Endothelial cell of umbilical vein (primary cell): Measurements from ENCODE around the gene GALNT11. TPM values are rescaled to one million over a fixed set of nuclear protein-coding genes. Genes with fewer than 3 reads are reported as not detected.
"Not testable (repeated sequence)": the region's sequence is repeated elsewhere in the genome, so short reads cannot be mapped to it uniquely, and the experiment has no call there.

ENCODE experiments used
- BruUV-seq: library from RNA; stranded (reverse); fragments of 400-500 nt; replicated peaks from 2 replicates; lab custom pipeline; 2021; lab: Mats Ljungman, UMichigan
- CTCF ChIA-PET: fragments of 300-600, 350-600 bp; sonication (Branson Sonifier 250); formaldehyde crosslinking; loops from one replicate; lab custom pipeline; 2021; ENCODE audit warnings: antibody characterized with exemption, inconsistent platforms; lab: Charles Lee
- POLR2A ChIA-PET: fragments of 300-600, 350-600 bp; sonication (Branson Sonifier 250); formaldehyde crosslinking; loops from one replicate; lab custom pipeline; 2021; ENCODE audit warnings: antibody characterized with exemption, inconsistent platforms; lab: Charles Lee
- DNase-seq: peaks from one replicate; pipeline ENCODE4 v3.0.0-alpha.2; 2011; ENCODE audit warnings: low read depth, low spot score
- FAIRE-seq: peaks from 2 replicates; lab custom pipeline; 2011; peaks lifted over from hg19 to GRCh38; lab: Jason Lieb, UNC
- H2AFZ ChIP-seq: 2 replicates; pipeline ENCODE4 v1.6.0; 2012; ENCODE audit warnings: low read depth, low read length, control low read depth, inconsistent platforms
- H3K27ac ChIP-seq: 2 replicates; pipeline ENCODE4 v1.5.1; 2011; ENCODE audit warnings: low read depth, mild to moderate bottlenecking, control low read depth, low read length, moderate library complexity; ENCODE audit not compliant: insufficient read depth
- H3K27me3 ChIP-seq, 2 experiments: 2 replicates each; pipeline versions ENCODE4 v1.6.0 to v1.6.1; 2011; ENCODE audit warnings: low read length in 2 of 2, mixed read lengths in 1 of 2; ENCODE audit not compliant: control insufficient read depth in 2 of 2, insufficient read depth in 2 of 2
- H3K36me3 ChIP-seq, 2 experiments: 2 replicates in 1 of 2; 3 replicates in 1 of 2; pipeline ENCODE4 v1.5.1; 2011; ENCODE audit warnings: low read length in 2 of 2, mild to moderate bottlenecking in 1 of 2, moderate library complexity in 1 of 2; ENCODE audit not compliant: control insufficient read depth in 2 of 2, insufficient read depth in 2 of 2; ENCODE audit errors: extremely low read depth in 1 of 2
- H3K4me1 ChIP-seq: 3 replicates; pipeline ENCODE4 v1.5.1; 2011; ENCODE audit warnings: mild to moderate bottlenecking, low read length; ENCODE audit not compliant: control insufficient read depth, insufficient read depth; ENCODE audit errors: extremely low read depth
- H3K4me2 ChIP-seq: 2 replicates; pipeline ENCODE4 v1.6.1; 2011; ENCODE audit warnings: low read length, control low read depth, mixed read lengths; ENCODE audit not compliant: insufficient read depth
- H3K4me3 ChIP-seq, 3 experiments: fragments of 200-600 bp in 1 of 3; sonication (generic), shearing (Covaris generic) in 1 of 3; replicated peaks in 1 of 3; 2 replicates each; pipeline ENCODE4 v1.5.1; 2011 to 2016; ENCODE audit warnings: control low read depth in 3 of 3, low read length in 3 of 3, mild to moderate bottlenecking in 2 of 3, inconsistent platforms in 1 of 3, low read depth in 1 of 3, moderate library complexity in 1 of 3; ENCODE audit not compliant: insufficient read depth in 1 of 3
- H3K79me2 ChIP-seq: 2 replicates; pipeline ENCODE4 v1.6.0; 2012; ENCODE audit warnings: low read length, inconsistent platforms; ENCODE audit not compliant: control insufficient read depth, insufficient read depth
- H3K9ac ChIP-seq: replicated peaks from 2 replicates; pipeline ENCODE3; 2011; ENCODE audit warnings: low read length, control low read depth; ENCODE audit not compliant: insufficient read depth; ENCODE audit errors: extremely low read depth
- H3K9me1 ChIP-seq: replicated peaks from 3 replicates; pipeline ENCODE4 v1.6.0; 2011; ENCODE audit warnings: mild to moderate bottlenecking, low read length; ENCODE audit not compliant: control insufficient read depth, insufficient read depth; ENCODE audit errors: extremely low read depth
- H3K9me3 ChIP-seq: replicated peaks from 2 replicates; pipeline ENCODE4 v1.5.1; 2012; ENCODE audit warnings: low read length, inconsistent platforms; ENCODE audit not compliant: control insufficient read depth, insufficient read depth
- H4K20me1 ChIP-seq: replicated peaks from 2 replicates; pipeline ENCODE3; 2011; ENCODE audit warnings: mild to moderate bottlenecking, low read length; ENCODE audit not compliant: control insufficient read depth, insufficient read depth; ENCODE audit errors: extremely low read depth
- EZH2 ChIP-seq: IDR thresholded peaks from 2 replicates; pipeline ENCODE4 v1.6.1; 2012; ENCODE audit warnings: borderline replicate concordance, low read depth, mild to moderate bottlenecking, moderate library complexity, low read length, inconsistent platforms; ENCODE audit not compliant: severe bottlenecking
- FOS ChIP-seq: IDR thresholded peaks from 2 replicates; pipeline ENCODE4 v1.6.1; 2011; ENCODE audit warnings: mild to moderate bottlenecking, low read length, moderate library complexity, borderline replicate concordance; ENCODE audit not compliant: insufficient read depth
- GATA2 ChIP-seq: IDR thresholded peaks from 2 replicates; pipeline ENCODE4 v1.7.0; 2011; ENCODE audit warnings: low read depth, mild to moderate bottlenecking, moderate library complexity, mixed read lengths, low read length; ENCODE audit not compliant: insufficient read length, insufficient read depth
- JUN ChIP-seq: IDR thresholded peaks from 2 replicates; pipeline ENCODE4 v1.6.1; 2011; ENCODE audit warnings: borderline replicate concordance, low read depth; ENCODE audit not compliant: insufficient read length, insufficient read depth
- MYC ChIP-seq: IDR thresholded peaks from one replicate; pipeline ENCODE4 v1.6.1; 2011; ENCODE audit warnings: mild to moderate bottlenecking, low read depth, low read length
- POLR2A ChIP-seq: IDR thresholded peaks from 2 replicates; pipeline ENCODE4 v1.6.1; 2012; ENCODE audit warnings: low read depth, mild to moderate bottlenecking, control low read depth, low read length
- dilution Hi-C: fragments of 300-500 bp; cut with MboI; formaldehyde crosslinking; loops from one replicate; pipeline ENCODE4 v1.15.0; 2019; ENCODE audit warnings: low sequenced_read_pairs; ENCODE audit not compliant: extremely low pct_ligation_motif_present
- intact Hi-C: fragments of 100-400 bp; cut with micrococcal nuclease; formaldehyde crosslinking; loops from one replicate; pipeline ENCODE4 v1.10.0; 2022
- polyA plus RNA-seq, 4 experiments: library from polyadenylated mRNA; depleted of rRNA in 3 of 4; stranded (reverse) in 3 of 4; unstranded in 1 of 4; fragments of >200 nt; gene quantifications; 2 replicates each; pipeline versions ENCODE4 v1.2.1 to v1.2.3, GENCODE V29; 2011 to 2012; ENCODE audit warnings: missing spikeins in 1 of 4
- total RNA-seq: library from RNA; stranded (reverse); gene quantifications from 2 replicates; pipeline ENCODE4 v1.2.3, GENCODE V29; 2021
- TF ChIP-seq, protein P1 (sequence below), 2 donors: IDR thresholded peaks; 1 replicate in 1 of 2; 2 replicates in 1 of 2; pipeline ENCODE4 v1.5.1; 2011; ENCODE audit warnings: low read length in 2 of 2, mild to moderate bottlenecking in 2 of 2, moderate library complexity in 2 of 2, control low read depth in 1 of 2, inconsistent platforms in 1 of 2, low read depth in 1 of 2; ENCODE audit not compliant: insufficient read depth in 1 of 2; ENCODE audit errors: extremely low read depth in 1 of 2

The GALNT11 gene
- total and polyA plus RNA-seq, 2 donors (not counting 3 experiments of a cell fraction or from before 2014, with no cell fraction given): 27.7 to 36.5 TPM

GRCh38 chr7:152059311-152059710, 33.8 kb downstream of the GALNT11 start:
- CTCF ChIA-PET: interaction anchor here (1.5 kb wide), 1 partner anchor 10 kb away, joined by 6 read pairs; no protein-coding TSS in a partner anchor
- POLR2A ChIA-PET: no interaction called here
- Histone ChIP-seq H3K27ac (no peak overlapping the region), H3K36me3 (no peaks in the 10 kb centered on the region), H3K27me3 (no peaks in the 10 kb centered on the region), H3K4me3 (no peak overlapping the region), H2AFZ (no peak overlapping the region), H3K4me2 (no peak overlapping the region), H3K9me1 (no peaks in the 10 kb centered on the region), H3K9me3 (no peaks in the 10 kb centered on the region), H3K79me2 (no peaks in the 10 kb centered on the region), H3K4me1 (no peaks in the 10 kb centered on the region), H4K20me1 (no peaks in the 10 kb centered on the region), H3K9ac (no peak overlapping the region)
- DNase-seq (no peak), FAIRE-seq (no peak)
- intact Hi-C loops: no loop called here
- no peak for TF ChIP-seq POLR2A
- TF ChIP-seq MYC: no peak
- no peak for TF ChIP-seq FOS
- TF ChIP-seq JUN: no peak
- TF ChIP-seq, protein P1, sequence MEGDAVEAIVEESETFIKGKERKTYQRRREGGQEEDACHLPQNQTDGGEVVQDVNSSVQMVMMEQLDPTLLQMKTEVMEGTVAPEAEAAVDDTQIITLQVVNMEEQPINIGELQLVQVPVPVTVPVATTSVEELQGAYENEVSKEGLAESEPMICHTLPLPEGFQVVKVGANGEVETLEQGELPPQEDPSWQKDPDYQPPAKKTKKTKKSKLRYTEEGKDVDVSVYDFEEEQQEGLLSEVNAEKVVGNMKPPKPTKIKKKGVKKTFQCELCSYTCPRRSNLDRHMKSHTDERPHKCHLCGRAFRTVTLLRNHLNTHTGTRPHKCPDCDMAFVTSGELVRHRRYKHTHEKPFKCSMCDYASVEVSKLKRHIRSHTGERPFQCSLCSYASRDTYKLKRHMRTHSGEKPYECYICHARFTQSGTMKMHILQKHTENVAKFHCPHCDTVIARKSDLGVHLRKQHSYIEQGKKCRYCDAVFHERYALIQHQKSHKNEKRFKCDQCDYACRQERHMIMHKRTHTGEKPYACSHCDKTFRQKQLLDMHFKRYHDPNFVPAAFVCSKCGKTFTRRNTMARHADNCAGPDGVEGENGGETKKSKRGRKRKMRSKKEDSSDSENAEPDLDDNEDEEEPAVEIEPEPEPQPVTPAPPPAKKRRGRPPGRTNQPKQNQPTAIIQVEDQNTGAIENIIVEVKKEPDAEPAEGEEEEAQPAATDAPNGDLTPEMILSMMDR (IDR thresholded peaks at IDR 0.05; ENCODE audit: extremely low read depth in 1 of 2, insufficient read depth in 1 of 2, low read depth in 1 of 2, low read length in 2 of 2): no peak
- TF ChIP-seq GATA2: no peak
- TF ChIP-seq EZH2: no peak
- dilution Hi-C loops: no loop called here
- no TSS peak for BruUV-seq

DNA sequence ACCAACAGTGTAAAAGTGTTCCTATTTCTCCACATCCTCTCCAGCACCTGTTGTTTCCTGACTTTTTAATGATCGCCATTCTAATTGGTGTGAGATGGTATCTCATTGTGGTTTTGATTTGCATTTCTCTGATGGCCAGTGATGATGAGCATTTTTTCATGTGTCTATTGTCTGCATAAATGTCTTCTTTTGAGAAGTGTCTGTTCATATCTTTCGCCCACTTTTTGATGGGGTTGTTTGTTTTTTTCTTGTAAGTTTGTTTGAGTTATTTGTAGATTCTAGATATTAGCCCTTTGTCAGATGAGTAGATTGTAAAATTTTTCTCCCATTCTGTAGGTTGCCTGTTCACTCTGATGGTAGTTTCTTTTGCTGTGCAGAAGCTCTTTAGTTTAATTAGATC, 35.6 kb downstream of the GALNT11 start:
- H4K20me1 ChIP-seq, H3K4me3 ChIP-seq, dilution Hi-C loops, H3K9me1 ChIP-seq, H3K9me3 ChIP-seq, FAIRE-seq, POLR2A ChIA-PET, CTCF ChIA-PET, H3K79me2 ChIP-seq, H3K27me3 ChIP-seq, H3K9ac ChIP-seq, DNase-seq, H3K4me1 ChIP-seq, H2AFZ ChIP-seq, H3K27ac ChIP-seq, BruUV-seq, H3K36me3 ChIP-seq, intact Hi-C loops, H3K4me2 ChIP-seq: not testable (repeated sequence)

DNA sequence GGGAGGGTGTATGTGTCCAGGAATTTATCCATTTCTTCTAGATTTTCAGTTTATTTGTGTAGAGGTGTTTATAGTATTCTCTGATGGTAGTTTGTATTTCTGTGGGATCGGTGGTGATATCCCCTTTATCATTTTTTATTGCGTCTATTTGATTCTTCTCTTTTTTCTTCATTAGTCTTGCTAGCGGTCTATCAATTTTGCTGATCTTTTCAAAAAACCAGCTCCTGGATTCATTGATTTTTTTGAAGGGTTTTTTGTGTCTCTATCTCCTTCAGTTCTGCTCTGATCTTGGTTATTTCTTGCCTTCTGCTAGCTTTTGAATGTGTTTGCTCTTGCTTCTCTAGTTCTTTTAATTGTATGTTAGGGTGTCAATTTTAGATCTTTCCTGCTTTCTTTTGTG, 37.7 kb downstream of the GALNT11 start:
- H3K9ac ChIP-seq, H3K9me1 ChIP-seq, H3K27me3 ChIP-seq, H3K4me1 ChIP-seq, H3K4me2 ChIP-seq, H3K9me3 ChIP-seq, BruUV-seq, dilution Hi-C loops, H2AFZ ChIP-seq, FAIRE-seq, H3K36me3 ChIP-seq, H3K27ac ChIP-seq, H3K4me3 ChIP-seq, H3K79me2 ChIP-seq, intact Hi-C loops, H4K20me1 ChIP-seq, DNase-seq, POLR2A ChIA-PET: not testable (repeated sequence)
- CTCF ChIA-PET: interaction anchor here (1.5 kb wide), 1 partner anchor 15 kb away, joined by 3 read pairs; no protein-coding TSS in a partner anchor
